Heart left ventricle (tissue), 16 donors: Measurements from ENCODE around the gene TRA2B. TPM values are rescaled to one million over a fixed set of nuclear protein-coding genes. Genes with fewer than 3 reads are reported as not detected.
A peak's percentile ranks its signal among the peaks of the same experiment; 100 is the strongest.

Source experiments
- ATAC-seq, 4 donors: fragments of 200-7000 bp; cut with Tn5 transposase; one replicate each; pipeline ENCODE4 v1.9.1; 2020 to 2022; ENCODE audit warnings: moderate library complexity in 4 of 4, mild to moderate bottlenecking in 3 of 4, moderate number of reproducible peaks in 1 of 4
- DNase-seq, 5 donors: peaks; one replicate each; pipeline ENCODE4 v3.0.0-alpha.2; 2020
- H3K27ac ChIP-seq, 12 donors: fragments of 200-600 bp; sonication (generic) in 4 of 12; one replicate each; pipeline versions ENCODE4 v1.5.0 to v1.8.0; 2016 to 2022; ENCODE audit warnings: mild to moderate bottlenecking in 2 of 12
- H3K27me3 ChIP-seq, 9 donors: fragments of 200-600 bp; sonication (generic) in 2 of 9; one replicate each; pipeline versions ENCODE4 v1.5.1 to v1.8.0; 2016 to 2022; ENCODE audit warnings: mild to moderate bottlenecking in 3 of 9
- H3K36me3 ChIP-seq, 9 donors: fragments of 200-600 bp; sonication (generic) in 2 of 9; one replicate each; pipeline versions ENCODE4 v1.5.0 to v1.8.0; 2018 to 2022; ENCODE audit warnings: mild to moderate bottlenecking in 2 of 9
- H3K4me1 ChIP-seq, 12 donors: fragments of 200-600 bp; sonication (generic) in 4 of 12; one replicate each; pipeline versions ENCODE4 v1.5.0 to v1.8.0; 2016 to 2022; ENCODE audit warnings: mild to moderate bottlenecking in 3 of 12
- H3K4me3 ChIP-seq, 12 donors: fragments of 200-600 bp; sonication (generic) in 4 of 12; one replicate each; pipeline versions ENCODE4 v1.5.0 to v1.8.0; 2017 to 2022; ENCODE audit warnings: mild to moderate bottlenecking in 9 of 12, moderate library complexity in 4 of 12
- H3K9me3 ChIP-seq, 12 donors: fragments of 200-600 bp; sonication (generic) in 4 of 12; one replicate each; pipeline versions ENCODE4 v1.5.0 to v1.8.0; 2016 to 2022; ENCODE audit warnings: mild to moderate bottlenecking in 1 of 12
- POLR2A ChIP-seq, 2 donors: fragments of 450-650 bp; IDR thresholded peaks; one replicate each; pipeline ENCODE4 v1.6.1; 2017; ENCODE audit warnings: antibody characterized with exemption in 2 of 2, mild to moderate bottlenecking in 2 of 2, moderate library complexity in 2 of 2
- WGBS, 4 donors: extraction: QIAGEN DNeasy Blood & Tissue Kit in 2 of 4; methylation state at CpG; one replicate each; pipeline versions ENCODE4 v1.1.5 to v1.1.7; 2013 to 2018; 5-methylcytosine and 5-hydroxymethylcytosine counted together
- intact Hi-C, 10 donors: fragments of 100-400 bp; cut with DNase I; formaldehyde crosslinking; loops; one replicate each; pipeline versions ENCODE4 v1.11.1 to v1.14.2; 2022
- polyA plus RNA-seq, 2 donors: library from polyadenylated mRNA; stranded (reverse); fragments of 200-250 nt; gene quantifications; one replicate each; pipeline ENCODE4 v1.2.3, GENCODE V29; 2013
- total RNA-seq, 9 donors: library from RNA; depleted of rRNA in 2 of 9; stranded (reverse); fragments of >200 nt in 2 of 9; fragmentation: NEBNext Ultra II Directional in 3 of 9; extraction: Animal tissue kit (Norgen Biotek cat#: 25700) in 3 of 9; gene quantifications; one replicate each; pipeline versions ENCODE4 v1.1.0 to v1.2.4, GENCODE V29; 2016 to 2023
- TF ChIP-seq, protein P1 (sequence below), 12 donors: fragments of 200-600 bp; sonication (generic) in 4 of 12; IDR thresholded peaks; one replicate each; pipeline versions ENCODE4 v1.5.0 to v1.8.0; 2018 to 2022; ENCODE audit warnings: antibody characterized with exemption in 12 of 12, mild to moderate bottlenecking in 5 of 12
- donor health status: ischemic (EF 13 %, LVEDD 7.1; RV severe dilation, severe dysfunction).
- donor health status: healthy with polysubstance abuse.
- donor health status: DM: no; HTN: yes; CAD: no.
- donor health status: DM: no; HTN: no; CAD: no.
- donor health status: ischemic (EF 25% LVEDD 6.9; RV normal size, moderate dysfunction).
- donor health status: ischemic (EF 25% LVEDD 5.7; RV mildly dilated, moderate dysfunction).
- donor health status: healthy.
- donor health status: DM: yes; HTN: yes; CAD: no.
- donor health status: ischemic (EF 35%, LVEDD 5.7; RV mildly dilated, moderate dysfunction).
- donor health status: nonischemic (EF 11% LVEDD 7.7; RV severe dilation, severe dysfunction).
- donor health status: DM: yes; HTN: yes; CAD: no.
- donor health status: PGD.
- donor health status: ischemic (EF 29% LVEDD 5.4; RV normal size, mild dysfunction).
- donor health status: nonischemic (EF 23%, LVEDD 6.1; RV moderate dilation, normal function).

Gene TRA2B
- total and polyA plus RNA-seq, 11 donors = 28.5 to 66.0 (median 46.1) TPM

DNA sequence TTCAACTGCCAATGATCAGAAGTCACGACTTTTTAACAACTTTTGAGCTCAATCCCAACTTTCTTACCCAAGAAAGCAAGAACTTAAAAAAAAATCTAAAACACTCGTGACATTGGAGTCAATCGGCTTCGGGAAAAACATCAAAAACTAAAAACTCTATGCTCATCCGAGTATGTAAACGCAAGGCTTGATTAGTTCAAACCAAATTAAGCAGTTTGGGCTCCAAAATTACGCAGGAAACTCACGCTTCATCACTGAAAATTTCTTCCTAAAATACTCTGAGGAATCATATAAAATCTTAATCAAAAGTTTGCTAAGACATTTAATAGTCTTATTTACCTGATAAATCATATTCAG, 1.6 kb downstream of the TRA2B start:
- ATAC-seq = no peak
- 1 to 2% (median 1%) methylated on average over 8 of the region's 8 CpGs for WGBS, 4 donors
- H3K27ac ChIP-seq = peak overlapping the region in 10 of 12 donors; percentile 96 to 100 (median 100)

DNA sequence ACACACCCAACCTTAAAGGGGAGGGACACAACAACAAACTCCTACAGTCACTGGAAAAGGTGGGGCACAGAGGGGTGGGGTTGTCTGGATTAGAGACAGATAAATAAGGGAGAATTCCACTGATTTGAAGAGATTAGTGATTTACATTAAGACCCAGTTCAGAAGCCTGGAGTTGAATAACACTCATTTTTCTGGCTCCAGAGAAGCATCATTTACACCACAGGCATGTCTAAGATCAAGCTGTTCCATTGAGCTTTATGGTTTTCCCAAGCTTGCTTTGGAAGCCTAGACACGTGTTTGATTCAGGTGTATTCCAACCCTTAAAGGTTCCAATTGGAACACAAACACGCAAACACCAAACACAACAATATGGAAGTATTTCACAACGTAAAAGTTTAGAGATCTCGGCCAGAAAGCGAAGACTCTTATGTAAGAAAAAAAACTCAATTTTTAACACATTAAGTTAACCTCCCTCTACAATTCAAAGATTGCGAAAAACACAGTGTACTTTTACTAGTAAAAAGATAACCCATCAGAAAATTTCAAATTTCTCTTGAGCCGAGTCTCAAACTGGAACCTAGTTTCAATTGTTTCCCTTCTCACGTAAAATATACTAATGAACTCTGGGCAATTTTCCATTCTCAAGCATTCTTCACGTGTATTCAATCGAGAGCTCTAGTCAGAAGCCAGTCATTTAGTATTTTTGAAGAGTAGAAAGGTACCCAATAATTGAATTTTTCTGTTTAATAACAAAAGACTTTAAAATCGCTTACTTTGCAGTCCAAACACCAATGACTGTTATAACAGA, 2.1 kb downstream of the TRA2B start:
- no peak for ATAC-seq
- Histone ChIP-seq H3K36me3 (peaks cover 0 to 8% (median 0%) of the 10 kb centered on the region in 9 donors), H3K4me1 (peaks cover 5 to 58% (median 47%) of the 10 kb centered on the region in 12 donors), H3K9me3 (no peaks in the 10 kb centered on the region), H3K27me3 (no peaks in the 10 kb centered on the region), H3K27ac (peak overlapping the region in 7 of 12 donors; percentile 97 to 100 (median 100)), H3K4me3 (peak overlapping the region; percentile 68 to 100 (median 96))
- TF ChIP-seq, protein P1, sequence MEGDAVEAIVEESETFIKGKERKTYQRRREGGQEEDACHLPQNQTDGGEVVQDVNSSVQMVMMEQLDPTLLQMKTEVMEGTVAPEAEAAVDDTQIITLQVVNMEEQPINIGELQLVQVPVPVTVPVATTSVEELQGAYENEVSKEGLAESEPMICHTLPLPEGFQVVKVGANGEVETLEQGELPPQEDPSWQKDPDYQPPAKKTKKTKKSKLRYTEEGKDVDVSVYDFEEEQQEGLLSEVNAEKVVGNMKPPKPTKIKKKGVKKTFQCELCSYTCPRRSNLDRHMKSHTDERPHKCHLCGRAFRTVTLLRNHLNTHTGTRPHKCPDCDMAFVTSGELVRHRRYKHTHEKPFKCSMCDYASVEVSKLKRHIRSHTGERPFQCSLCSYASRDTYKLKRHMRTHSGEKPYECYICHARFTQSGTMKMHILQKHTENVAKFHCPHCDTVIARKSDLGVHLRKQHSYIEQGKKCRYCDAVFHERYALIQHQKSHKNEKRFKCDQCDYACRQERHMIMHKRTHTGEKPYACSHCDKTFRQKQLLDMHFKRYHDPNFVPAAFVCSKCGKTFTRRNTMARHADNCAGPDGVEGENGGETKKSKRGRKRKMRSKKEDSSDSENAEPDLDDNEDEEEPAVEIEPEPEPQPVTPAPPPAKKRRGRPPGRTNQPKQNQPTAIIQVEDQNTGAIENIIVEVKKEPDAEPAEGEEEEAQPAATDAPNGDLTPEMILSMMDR (IDR thresholded peaks at IDR 0.05) = no peak
- TF ChIP-seq POLR2A (IDR thresholded peaks at IDR 0.05) = no peak
- WGBS, 4 donors = 4 to 7% (median 4%) methylated on average over 11 of the region's 11 CpGs
- intact Hi-C loops = loop anchor here in 4 of 10 donors (5.0 to 10.0 kb wide), 6 partner anchors 108 to 849 kb away; partner anchors contain the start of genes EIF4A2 (in 2 of the 4), ETV5 (in 2 of the 4) and IGF2BP2 (in 1 of the 4)
- DNase-seq = no peak

More for the DNA sequence above, 1.6 kb downstream of the TRA2B start:
- no peak for TF ChIP-seq POLR2A (IDR thresholded peaks at IDR 0.05)
- TF ChIP-seq, protein P1 (IDR thresholded peaks at IDR 0.05) = no peak
- Histone ChIP-seq H3K9me3 (no peaks in the 10 kb centered on the region), H3K36me3 (peaks cover 0 to 2% (median 0%) of the 10 kb centered on the region in 9 donors), H3K27me3 (no peaks in the 10 kb centered on the region), H3K4me3 (peak overlapping the region; percentile 68 to 100 (median 96)), H3K4me1 (peaks cover 5 to 52% (median 41%) of the 10 kb centered on the region in 12 donors)
- no peak for DNase-seq
- intact Hi-C loops = loop anchor here in 4 of 10 donors (5.0 to 10.0 kb wide), 6 partner anchors 109 to 849 kb away; partner anchors contain the start of genes EIF4A2 (in 2 of the 4), ETV5 (in 2 of the 4) and IGF2BP2 (in 1 of the 4)

DNA sequence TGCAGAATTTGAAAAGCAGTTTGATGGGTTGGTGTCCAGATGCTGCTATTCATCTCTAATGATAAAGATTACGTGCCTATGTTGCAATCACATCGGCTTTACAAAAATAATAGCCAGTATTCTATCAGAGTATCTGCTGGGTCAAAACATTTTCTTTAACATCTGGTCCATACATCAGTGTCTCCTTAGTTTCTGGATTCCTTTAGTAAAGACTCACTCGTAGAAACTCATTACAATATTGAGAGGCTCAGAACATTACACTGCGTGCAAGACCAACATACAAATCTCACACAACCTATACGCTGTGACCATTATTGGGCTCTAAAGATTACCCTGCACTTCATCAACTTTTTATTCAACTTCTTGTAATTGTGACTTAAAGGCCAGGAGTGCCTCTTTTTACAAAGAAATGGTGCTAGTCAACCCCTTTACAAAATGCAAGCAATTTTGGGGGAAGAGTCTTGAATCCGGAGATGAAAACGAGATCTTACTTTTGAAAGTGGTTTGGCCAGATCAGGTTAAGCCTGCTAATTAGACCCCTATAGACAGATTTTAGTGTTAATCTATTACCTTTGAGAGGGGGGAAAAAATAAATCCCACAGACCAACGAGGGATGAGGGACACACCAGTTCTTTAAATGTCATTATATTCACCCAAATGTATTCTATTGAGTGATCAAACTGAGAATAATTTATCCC, 2.9 kb downstream of the TRA2B start:
- WGBS, 4 donors = 1 to 3% (median 2%) methylated on average over 8 of the region's 8 CpGs
- Histone ChIP-seq H3K27me3 (no peaks in the 10 kb centered on the region), H3K4me3 (peak overlapping the region; percentile 68 to 100 (median 96)), H3K9me3 (no peaks in the 10 kb centered on the region), H3K36me3 (peaks cover 0 to 15% (median 4%) of the 10 kb centered on the region in 9 donors), H3K4me1 (peaks cover 9 to 65% (median 55%) of the 10 kb centered on the region in 12 donors), H3K27ac (peak overlapping the region in 4 of 12 donors; percentile 43 to 100 (median 100))
- TF ChIP-seq, protein P1 (IDR thresholded peaks at IDR 0.05) = no peak
- TF ChIP-seq POLR2A (IDR thresholded peaks at IDR 0.05) = no peak
- no peak for ATAC-seq
- intact Hi-C loops = loop anchor here in 4 of 10 donors (5.0 to 10.0 kb wide), 6 partner anchors 108 to 850 kb away; partner anchors contain the start of genes EIF4A2 (in 2 of the 4), ETV5 (in 2 of the 4) and IGF2BP2 (in 1 of the 4)
- no peak for DNase-seq
